ENCODE measurements around the gene NOP56. TPM values are rescaled to one million over a fixed set of nuclear protein-coding genes. Genes with fewer than 3 reads are reported as not detected.
A peak's percentile ranks its signal among the peaks of the same experiment; 100 is the strongest.

Gene NOP56
- total and polyA plus RNA-seq, 2 of the 8 experiments (the other 6 are each of a cell fraction or from before 2014, with no cell fraction given): 391 to 677 TPM

DNA sequence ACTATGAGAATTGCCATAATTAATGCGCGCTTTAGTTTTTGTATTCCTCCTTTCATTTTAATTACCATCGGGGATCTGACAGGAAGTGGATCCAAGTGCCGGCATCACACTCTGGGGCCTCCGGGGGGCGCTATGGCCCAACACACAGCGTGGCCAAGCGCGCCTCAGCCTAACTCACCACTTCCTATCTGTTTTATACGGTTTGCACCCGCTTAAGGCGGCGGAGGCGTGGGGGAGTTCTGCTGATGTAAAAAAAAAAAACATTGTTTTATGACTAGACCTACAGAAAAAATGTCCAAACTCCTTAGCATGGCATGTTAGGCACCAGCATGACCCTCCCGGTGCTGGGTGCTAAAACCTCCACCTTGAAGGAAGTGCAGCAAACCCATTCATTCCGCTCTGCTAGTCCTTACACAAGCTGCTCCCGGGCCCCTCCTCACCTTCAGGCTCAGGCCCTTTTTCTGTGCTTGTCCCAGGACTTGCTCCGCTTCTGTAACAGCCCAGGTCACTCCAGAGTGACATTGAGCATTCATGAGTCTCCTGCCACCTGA is 35.7 kb downstream of the NOP56 start (continued):
- 0 out of 2 replicates have a peak, but pooled peaks have one; percentile 54 for TF ChIP-seq GABPA (IDR thresholded peaks at IDR 0.05; ENCODE audit: borderline replicate concordance, insufficient read depth, low read length)
- no peak for TF ChIP-seq BACH1 (IDR thresholded peaks at IDR 0.05; ENCODE audit: low read length)
